ENCODE results near the gene UCP2. TPM values are rescaled to one million over a fixed set of nuclear protein-coding genes. Genes with fewer than 3 reads are reported as not detected.

Gene UCP2, protein sequence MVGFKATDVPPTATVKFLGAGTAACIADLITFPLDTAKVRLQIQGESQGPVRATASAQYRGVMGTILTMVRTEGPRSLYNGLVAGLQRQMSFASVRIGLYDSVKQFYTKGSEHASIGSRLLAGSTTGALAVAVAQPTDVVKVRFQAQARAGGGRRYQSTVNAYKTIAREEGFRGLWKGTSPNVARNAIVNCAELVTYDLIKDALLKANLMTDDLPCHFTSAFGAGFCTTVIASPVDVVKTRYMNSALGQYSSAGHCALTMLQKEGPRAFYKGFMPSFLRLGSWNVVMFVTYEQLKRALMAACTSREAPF
- 30.8 and 31.1 TPM in 2 replicates for polyA plus RNA-seq (2013)

DNA sequence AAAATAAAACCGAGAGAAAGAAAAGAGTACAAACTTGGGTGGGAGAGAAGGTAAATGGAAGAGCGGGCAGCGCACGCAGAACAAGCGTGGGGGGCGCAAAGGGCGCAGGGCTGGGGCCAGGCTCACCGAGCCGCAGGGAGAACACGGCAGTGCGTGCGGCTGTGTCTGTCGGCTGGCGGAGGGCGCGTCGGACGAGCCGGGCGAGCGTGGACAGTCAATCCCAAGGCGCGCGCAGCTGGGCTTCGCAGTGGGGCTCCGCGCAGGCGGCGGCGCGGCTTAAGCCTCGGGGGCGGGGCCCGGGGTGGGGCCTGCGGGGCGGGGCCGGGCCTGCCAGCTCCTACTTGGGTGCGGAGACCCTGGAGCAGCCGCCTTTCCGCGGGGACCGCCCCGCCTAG is at the start of gene UCP2:
UCP2 (minus strand) TSS at position 249 of the 395 bp plus-strand sequence. CDS start 4,465 bp downstream, outside the sequence.
- Histone ChIP-seq H3K36me3 (ENCODE audit: control insufficient read depth in 1 of 2, insufficient read depth in 2 of 2, low read length in 2 of 2) (peaks cover 6 to 11% of the 10 kb centered on the region in 2 experiments), H2AK5ac (ENCODE audit: low read length) (no peak within 1 kb of the TSS), H3K4ac (ENCODE audit: low read depth, low read length) (no peak within 1 kb of the TSS), H4K91ac (ENCODE audit: low read depth, low read length) (peak within 1 kb of the TSS; percentile 29), H3K4me2 (ENCODE audit: low read length) (peak within 1 kb of the TSS; percentile 79), H3K4me1 (ENCODE audit: control insufficient read depth in 1 of 2, insufficient read depth in 2 of 2, low read length in 2 of 2) (peaks cover 5 to 17% of the 10 kb centered on the region in 2 experiments), H3K27me3 (ENCODE audit: insufficient read depth, low read length) (no peaks in the 10 kb centered on the region), H2AFZ (ENCODE audit: insufficient read depth, low read length, poor library complexity) (peak within 1 kb of the TSS; percentile 68), H3K27ac (ENCODE audit: low read depth, low read length) (peak within 1 kb of the TSS; percentile 50), H3K14ac (ENCODE audit: low read length) (peak within 1 kb of the TSS; percentile 14), H3K23ac (ENCODE audit: low read length) (no peak within 1 kb of the TSS), H3K18ac (ENCODE audit: low read length) (peak within 1 kb of the TSS; percentile 11), H2BK5ac (ENCODE audit: low read depth, low read length, poor library complexity) (peak within 1 kb of the TSS; percentile 4), H3K79me1 (ENCODE audit: low read length) (peaks cover 5% of the 10 kb centered on the region), H4K8ac (ENCODE audit: low read depth, low read length) (peak within 1 kb of the TSS; percentile 35), H4K12ac (ENCODE audit: low read depth, low read length) (peak within 1 kb of the TSS; percentile 23), H3K9me3 (ENCODE audit: insufficient read depth, low read depth, low read length) (no peaks in the 10 kb centered on the region), H2BK120ac (ENCODE audit: insufficient read depth, low read length, poor library complexity) (no peak within 1 kb of the TSS), H3K9ac (ENCODE audit: low read length) (peak within 1 kb of the TSS; percentile 51), H3K4me3 (ENCODE audit: low read depth, low read length) (peak within 1 kb of the TSS; percentile 77), H2BK12ac (ENCODE audit: low read length) (no peak within 1 kb of the TSS), H3K79me2 (ENCODE audit: control insufficient read depth, insufficient read depth, low read length, poor library complexity) (peaks cover 2% of the 10 kb centered on the region)
- no CpG with 5 or more reads among the region's 43 CpGs for WGBS (ENCODE audit: extremely low coverage, insufficient coverage, insufficient read length)
- peak; percentile 77 to 88 for DNase-seq

DNA sequence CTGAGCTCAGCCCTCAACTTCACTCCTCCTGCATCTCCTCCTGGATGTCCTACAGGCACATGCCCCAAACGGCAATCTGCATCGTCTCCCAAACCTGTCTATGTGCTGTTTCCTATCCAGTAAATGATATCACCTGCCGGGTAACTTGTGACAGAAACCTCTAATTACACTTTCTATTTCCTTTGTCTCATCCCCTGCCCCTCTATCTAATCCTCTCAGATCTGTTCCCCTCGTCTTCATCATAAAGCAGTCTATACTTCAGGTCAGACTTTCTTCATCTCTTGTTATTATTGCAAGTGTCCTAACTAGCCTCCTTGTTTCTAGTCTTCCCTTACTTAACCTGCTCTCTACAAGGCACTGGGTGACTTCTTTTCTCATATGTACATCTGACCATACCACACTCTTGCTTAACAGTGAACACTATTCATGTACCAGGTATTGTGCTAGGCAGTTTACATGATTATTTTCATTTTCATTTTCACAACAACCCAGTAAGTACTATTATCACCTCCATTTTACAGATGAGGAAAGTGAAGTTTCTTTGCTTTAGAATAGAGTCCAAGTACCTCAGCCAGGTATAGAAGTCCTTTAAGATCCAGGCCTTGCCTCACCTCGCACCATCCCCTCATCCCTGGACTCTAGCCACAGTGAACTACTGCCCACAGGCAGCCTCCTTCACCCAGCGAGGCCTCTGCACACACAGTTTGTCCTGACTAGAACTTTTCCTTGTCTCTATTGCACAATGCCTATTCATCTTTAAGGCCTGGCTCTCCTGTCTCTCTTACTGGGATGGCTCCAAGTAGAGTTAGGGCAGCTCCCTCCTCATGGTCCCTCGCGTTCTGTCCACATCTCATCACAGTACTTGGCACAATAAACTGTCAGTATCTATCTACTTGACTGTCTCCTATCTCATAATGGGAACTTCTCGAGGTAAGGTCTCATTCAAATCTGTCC is 48.4 kb upstream of the UCP2 start:
- no CpG with 5 or more reads among the region's 9 CpGs for WGBS (ENCODE audit: extremely low coverage, insufficient coverage, insufficient read length)
- Histone ChIP-seq H3K9me3 (ENCODE audit: insufficient read depth, low read depth, low read length) (no peaks in the 10 kb centered on the region), H2AFZ (ENCODE audit: insufficient read depth, low read length, poor library complexity) (no peak overlapping the region), H3K4ac (ENCODE audit: low read depth, low read length) (no peak overlapping the region), H2BK120ac (ENCODE audit: insufficient read depth, low read length, poor library complexity) (no peak overlapping the region), H4K12ac (ENCODE audit: low read depth, low read length) (no peak overlapping the region), H3K9ac (ENCODE audit: low read length) (no peak overlapping the region), H3K4me2 (ENCODE audit: low read length) (no peak overlapping the region), H3K23ac (ENCODE audit: low read length) (no peak overlapping the region), H3K27me3 (ENCODE audit: insufficient read depth, low read length) (no peaks in the 10 kb centered on the region), H3K79me2 (ENCODE audit: control insufficient read depth, insufficient read depth, low read length, poor library complexity) (no peaks in the 10 kb centered on the region), H3K36me3 (ENCODE audit: control insufficient read depth in 1 of 2, insufficient read depth in 2 of 2, low read length in 2 of 2) (peaks cover 17 to 23% of the 10 kb centered on the region in 2 experiments), H2AK5ac (ENCODE audit: low read length) (no peak overlapping the region), H3K27ac (ENCODE audit: low read depth, low read length) (no peak overlapping the region), H3K79me1 (ENCODE audit: low read length) (no peaks in the 10 kb centered on the region), H3K14ac (ENCODE audit: low read length) (no peak overlapping the region), H3K4me1 (ENCODE audit: control insufficient read depth in 1 of 2, insufficient read depth in 2 of 2, low read length in 2 of 2) (no peaks in the 10 kb centered on the region), H3K18ac (ENCODE audit: low read length) (no peak overlapping the region), H4K8ac (ENCODE audit: low read depth, low read length) (no peak overlapping the region), H4K91ac (ENCODE audit: low read depth, low read length) (no peak overlapping the region), H2BK5ac (ENCODE audit: low read depth, low read length, poor library complexity) (no peak overlapping the region), H3K4me3 (ENCODE audit: low read depth, low read length) (no peak overlapping the region), H2BK12ac (ENCODE audit: low read length) (no peak overlapping the region)
- DNase-seq, result no peak

DNA sequence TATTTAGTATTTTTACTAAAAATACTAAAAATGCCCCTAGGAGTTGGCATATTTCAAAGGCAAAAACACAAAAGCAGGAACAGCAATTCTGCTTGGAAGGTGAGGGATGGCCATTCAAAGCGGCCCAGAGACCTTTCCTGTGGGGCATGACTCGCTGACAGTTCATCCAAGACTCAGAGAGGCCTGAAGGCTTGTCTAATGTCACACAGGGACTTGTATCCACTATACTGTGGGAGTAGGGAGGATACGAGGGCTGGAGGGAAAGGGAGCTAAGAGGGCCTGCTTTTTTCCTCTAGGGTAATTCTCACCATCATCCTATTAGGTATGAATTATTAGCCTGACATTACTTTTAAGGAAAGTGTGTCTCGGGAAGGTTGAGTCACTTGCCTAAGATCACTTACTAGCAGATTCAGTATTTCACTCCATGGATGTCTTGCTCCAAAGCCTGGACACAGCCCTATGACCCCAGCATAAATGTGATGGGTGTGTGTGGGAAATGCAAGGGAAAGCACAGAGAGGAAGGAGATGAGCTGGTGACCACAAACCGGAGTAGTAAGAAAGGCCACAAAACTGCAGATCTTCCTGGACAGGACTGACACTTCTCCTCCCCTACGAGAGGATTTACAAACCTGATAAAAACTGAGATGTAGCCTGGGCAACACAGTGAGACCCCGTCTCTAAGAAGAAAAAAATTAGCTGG is 43.0 kb upstream of the UCP2 start:
- Histone ChIP-seq H3K14ac (ENCODE audit: low read length) (no peak overlapping the region), H4K12ac (ENCODE audit: low read depth, low read length) (no peak overlapping the region), H4K8ac (ENCODE audit: low read depth, low read length) (no peak overlapping the region), H2BK5ac (ENCODE audit: low read depth, low read length, poor library complexity) (no peak overlapping the region), H3K4me2 (ENCODE audit: low read length) (no peak overlapping the region), H2AK5ac (ENCODE audit: low read length) (no peak overlapping the region), H4K91ac (ENCODE audit: low read depth, low read length) (no peak overlapping the region), H3K4me3 (ENCODE audit: low read depth, low read length) (no peak overlapping the region), H3K23ac (ENCODE audit: low read length) (no peak overlapping the region), H2BK12ac (ENCODE audit: low read length) (no peak overlapping the region), H2AFZ (ENCODE audit: insufficient read depth, low read length, poor library complexity) (no peak overlapping the region), H3K18ac (ENCODE audit: low read length) (no peak overlapping the region), H2BK120ac (ENCODE audit: insufficient read depth, low read length, poor library complexity) (no peak overlapping the region), H3K4me1 (ENCODE audit: control insufficient read depth in 1 of 2, insufficient read depth in 2 of 2, low read length in 2 of 2) (no peaks in the 10 kb centered on the region), H3K9me3 (ENCODE audit: insufficient read depth, low read depth, low read length) (no peaks in the 10 kb centered on the region), H3K27me3 (ENCODE audit: insufficient read depth, low read length) (no peaks in the 10 kb centered on the region), H3K79me1 (ENCODE audit: low read length) (no peaks in the 10 kb centered on the region), H3K27ac (ENCODE audit: low read depth, low read length) (no peak overlapping the region), H3K79me2 (ENCODE audit: control insufficient read depth, insufficient read depth, low read length, poor library complexity) (no peaks in the 10 kb centered on the region), H3K4ac (ENCODE audit: low read depth, low read length) (no peak overlapping the region), H3K9ac (ENCODE audit: low read length) (no peak overlapping the region), H3K36me3 (ENCODE audit: control insufficient read depth in 1 of 2, insufficient read depth in 2 of 2, low read length in 2 of 2) (peaks cover 5 to 9% of the 10 kb centered on the region in 2 experiments)
- DNase-seq, result peak in 1 of 2 donors; percentile 4
- no CpG with 5 or more reads among the region's 7 CpGs for WGBS (ENCODE audit: extremely low coverage, insufficient coverage, insufficient read length)
